ENCODE data around the gene OR2T11. TPM values are rescaled to one million over a fixed set of nuclear protein-coding genes. Genes with fewer than 3 reads are reported as not detected.
"Not testable (repeated sequence)": the region's sequence is repeated elsewhere in the genome, so short reads cannot be mapped to it uniquely, and the experiment has no call there.

Gene OR2T11
- total and polyA plus RNA-seq, 2 experiments from 2014 or later, result not detected

- H3K27me3 ChIP-seq; H3K27ac ChIP-seq; H3K9me3 ChIP-seq (ENCODE audit: low read depth); H3K36me3 ChIP-seq; DNase-seq (ENCODE audit: low read depth in 1 of 2, low spot score in 1 of 2); H3K4me3 ChIP-seq; H3K4me1 ChIP-seq (ENCODE audit: low read depth): not testable (repeated sequence)
These were observed 4.8 kb upstream of the OR2T11 start for GRCh38 chr1:248639652-248640051.

- not testable (repeated sequence) for DNase-seq (ENCODE audit: low read depth in 1 of 2, low spot score in 1 of 2); H3K36me3 ChIP-seq; H3K4me3 ChIP-seq; H3K4me1 ChIP-seq (ENCODE audit: low read depth); H3K27ac ChIP-seq; H3K9me3 ChIP-seq (ENCODE audit: low read depth); H3K27me3 ChIP-seq
These were observed 1.7 kb upstream of the OR2T11 start for GRCh38 chr1:248636612-248637011.

- H3K9me3 ChIP-seq (ENCODE audit: low read depth), result no peaks in the 10 kb centered on the region
- H3K36me3 ChIP-seq, result no peaks in the 10 kb centered on the region
- no peaks in the 10 kb centered on the region for H3K4me1 ChIP-seq (ENCODE audit: low read depth)
- DNase-seq (ENCODE audit: low read depth in 1 of 2, low spot score in 1 of 2), result no peak
- TF ChIP-seq CTCF (IDR thresholded peaks at IDR 0.05; ENCODE audit: low read depth, low read length), result no peak
- H3K27me3 ChIP-seq, result no peaks in the 10 kb centered on the region
- H3K4me3 ChIP-seq, result no peak overlapping the region
- H3K27ac ChIP-seq, result no peak overlapping the region
These were observed 3.4 kb downstream of the OR2T11 start for GRCh38 chr1:248631354-248632008.

GRCh38 chr1:248630551-248630950, 4.3 kb downstream of the OR2T11 start:
- H3K36me3 ChIP-seq, result no peaks in the 10 kb centered on the region
- TF ChIP-seq CTCF (IDR thresholded peaks at IDR 0.05; ENCODE audit: low read depth, low read length), result no peak
- no peak overlapping the region for H3K27ac ChIP-seq
- no peak overlapping the region for H3K4me3 ChIP-seq
- H3K4me1 ChIP-seq (ENCODE audit: low read depth), result no peaks in the 10 kb centered on the region
- H3K9me3 ChIP-seq (ENCODE audit: low read depth), result no peaks in the 10 kb centered on the region
- no peak for DNase-seq (ENCODE audit: low read depth in 1 of 2, low spot score in 1 of 2)
- H3K27me3 ChIP-seq, result no peaks in the 10 kb centered on the region

- Histone ChIP-seq H3K4me3 (no peak overlapping the region), H3K9me3 (ENCODE audit: low read depth) (no peaks in the 10 kb centered on the region), H3K4me1 (ENCODE audit: low read depth) (no peaks in the 10 kb centered on the region), H3K27me3 (no peaks in the 10 kb centered on the region), H3K36me3 (no peaks in the 10 kb centered on the region), H3K27ac (no peak overlapping the region)
- no peak for TF ChIP-seq CTCF (IDR thresholded peaks at IDR 0.05; ENCODE audit: low read depth, low read length)
- no peak for DNase-seq (ENCODE audit: low read depth in 1 of 2, low spot score in 1 of 2)
These were observed 6.7 kb downstream of the OR2T11 start for GRCh38 chr1:248627971-248628844.

GRCh38 chr1:248625971-248626370, 8.9 kb downstream of the OR2T11 start:
- no peak for DNase-seq (ENCODE audit: low read depth in 1 of 2, low spot score in 1 of 2)
- H3K27me3 ChIP-seq, result no peaks in the 10 kb centered on the region
- H3K4me3 ChIP-seq, result no peak overlapping the region
- H3K4me1 ChIP-seq (ENCODE audit: low read depth), result no peaks in the 10 kb centered on the region
- H3K27ac ChIP-seq, result no peak overlapping the region
- no peak for TF ChIP-seq CTCF (IDR thresholded peaks at IDR 0.05; ENCODE audit: low read depth, low read length)
- H3K36me3 ChIP-seq, result no peaks in the 10 kb centered on the region
- no peaks in the 10 kb centered on the region for H3K9me3 ChIP-seq (ENCODE audit: low read depth)

Measured in cardiac muscle cell (in vitro differentiated cells and primary cell).